Panc1 (cell line): ENCODE measurements around the gene HIC2. TPM values are rescaled to one million over a fixed set of nuclear protein-coding genes. Genes with fewer than 3 reads are reported as not detected.
"Not testable (repeated sequence)": the region's sequence is repeated elsewhere in the genome, so short reads cannot be mapped to it uniquely, and the experiment has no call there.

Experiments used
- ATAC-seq: fragments of 200-7000 bp; cut with Tn5 transposase; 2 replicates; pipeline ENCODE4 v1.9.1; 2020; ENCODE audit warnings: mild to moderate bottlenecking, moderate library complexity
- Bru-seq: library from RNA; stranded (reverse); fragments of 400-500 nt; gene quantifications from one replicate; lab custom pipeline; 2021; lab: Mats Ljungman, UMichigan
- BruChase-seq, 2 experiments: library from RNA; stranded (reverse); fragments of 400-500 nt; gene quantifications; one replicate each; lab custom pipeline; 2021; lab: Mats Ljungman, UMichigan
- BruUV-seq: library from RNA; stranded (reverse); fragments of 400-500 nt; replicated peaks from 2 replicates; lab custom pipeline; 2021; lab: Mats Ljungman, UMichigan
- CTCF ChIA-PET: fragments of 300-600 bp; sonication (Branson Sonifier 250); formaldehyde crosslinking; loops from one replicate; lab custom pipeline; 2022; ENCODE audit warnings: antibody characterized with exemption; lab: Charles Lee
- POLR2A ChIA-PET: fragments of 300-600 bp; sonication (Branson Sonifier 250); formaldehyde crosslinking; loops from one replicate; lab custom pipeline; 2022; ENCODE audit warnings: antibody characterized with exemption; lab: Charles Lee
- DNase-seq: peaks from one replicate; pipeline ENCODE4 v3.0.0-alpha.2; 2010; ENCODE audit warnings: low read depth, low spot score
- H3K27ac ChIP-seq: 2 replicates; pipeline ENCODE4 v1.5.1; 2011; ENCODE audit warnings: mild to moderate bottlenecking, low read length, inconsistent platforms
- H3K27me3 ChIP-seq: fragments of 200-500 bp; sonication (Bioruptor generic); 2 replicates; pipeline ENCODE4 v1.6.0; 2014; ENCODE audit warnings: low read length, inconsistent platforms; ENCODE audit not compliant: control insufficient read depth, insufficient read depth
- H3K36me3 ChIP-seq: fragments of 200-500 bp; sonication (Bioruptor generic); 2 replicates; pipeline ENCODE4 v1.5.1; 2014; ENCODE audit warnings: inconsistent platforms, mild to moderate bottlenecking, low read length, moderate library complexity; ENCODE audit not compliant: control insufficient read depth, insufficient read depth
- H3K4me1 ChIP-seq: 2 replicates; pipeline ENCODE4 v1.5.1; 2011; ENCODE audit warnings: inconsistent platforms, mild to moderate bottlenecking, low read length, moderate library complexity; ENCODE audit not compliant: control insufficient read depth, insufficient read depth
- H3K4me3 ChIP-seq, 2 experiments: 2 replicates each; pipeline ENCODE4 v1.5.1; 2011 to 2012; ENCODE audit warnings: low read depth in 2 of 2, low read length in 2 of 2, mild to moderate bottlenecking in 2 of 2, inconsistent platforms in 1 of 2, moderate library complexity in 1 of 2
- H3K9me3 ChIP-seq: fragments of 200-500 bp; sonication (Bioruptor generic); 2 replicates; pipeline ENCODE4 v1.5.1; 2014; ENCODE audit warnings: low read depth, mild to moderate bottlenecking, inconsistent platforms, low read length, moderate library complexity; ENCODE audit not compliant: control insufficient read depth, insufficient read depth
- in situ Hi-C: cut with HindIII; loops from 2 replicates; pipeline ENCODE4 v1.10.0; 2016; ENCODE audit warnings: low sequenced_read_pairs, low pct_unique_long_range_greater_than_20kb
- intact Hi-C: fragments of 100-400 bp; cut with micrococcal nuclease; formaldehyde crosslinking; loops from one replicate; pipeline ENCODE4 v1.10.0; 2022; ENCODE audit not compliant: unreplicated experiment
- long read RNA-seq: library from polyadenylated mRNA; unstranded; transcript quantifications from one replicate; pipeline ENCODE4 v2.0.0, GENCODE V29; 2021; ENCODE audit not compliant: unreplicated experiment
- polyA plus RNA-seq: library from polyadenylated mRNA; unstranded; fragments of >200 nt; gene quantifications from one replicate; pipeline ENCODE4 v1.2.1, GENCODE V29; 2012; ENCODE audit warnings: missing spikeins; ENCODE audit not compliant: insufficient read length
- total RNA-seq: library from RNA; stranded (reverse); gene quantifications from one replicate; pipeline ENCODE4 v1.2.1, GENCODE V29; 2021; ENCODE audit not compliant: unreplicated experiment

Gene HIC2, protein sequence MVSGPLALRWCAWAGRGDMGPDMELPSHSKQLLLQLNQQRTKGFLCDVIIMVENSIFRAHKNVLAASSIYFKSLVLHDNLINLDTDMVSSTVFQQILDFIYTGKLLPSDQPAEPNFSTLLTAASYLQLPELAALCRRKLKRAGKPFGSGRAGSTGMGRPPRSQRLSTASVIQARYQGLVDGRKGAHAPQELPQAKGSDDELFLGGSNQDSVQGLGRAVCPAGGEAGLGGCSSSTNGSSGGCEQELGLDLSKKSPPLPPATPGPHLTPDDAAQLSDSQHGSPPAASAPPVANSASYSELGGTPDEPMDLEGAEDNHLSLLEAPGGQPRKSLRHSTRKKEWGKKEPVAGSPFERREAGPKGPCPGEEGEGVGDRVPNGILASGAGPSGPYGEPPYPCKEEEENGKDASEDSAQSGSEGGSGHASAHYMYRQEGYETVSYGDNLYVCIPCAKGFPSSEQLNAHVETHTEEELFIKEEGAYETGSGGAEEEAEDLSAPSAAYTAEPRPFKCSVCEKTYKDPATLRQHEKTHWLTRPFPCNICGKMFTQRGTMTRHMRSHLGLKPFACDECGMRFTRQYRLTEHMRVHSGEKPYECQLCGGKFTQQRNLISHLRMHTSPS
- total RNA-seq (7.3 TPM), Bru-seq, nascent RNA (percentile 50 among the genes with signal in this experiment), BruChase-seq, experiment 1, labeled RNA remaining after a 2-hour chase (percentile 62 among the genes with signal in this experiment), BruChase-seq, experiment 2, labeled RNA remaining after a 6-hour chase (percentile 57 among the genes with signal in this experiment)
- polyA plus RNA-seq = 4.0 TPM
- long read RNA-seq, partial matches to known transcripts = 0 of 9 reads
- long read RNA-seq, other reads (novel, unspliced or antisense) = 9 of 9 reads

- intact Hi-C loops, BruUV-seq, H3K27ac ChIP-seq, DNase-seq, CTCF ChIA-PET, H3K36me3 ChIP-seq, H3K9me3 ChIP-seq, in situ Hi-C loops, POLR2A ChIA-PET, H3K27me3 ChIP-seq, H3K4me1 ChIP-seq: not testable (repeated sequence)
- peak; percentile 78 for ATAC-seq
- peak within 1 kb of the TSS; percentile 35; a peak in 3 of 4 replicates for H3K4me3 ChIP-seq
Observed at GRCh38 chr22:21417227-21417746, at the start of gene HIC2. HIC2 (plus strand) TSS chr22:21417371; CDS start chr22:21442832, 25,461 bp downstream.

DNA sequence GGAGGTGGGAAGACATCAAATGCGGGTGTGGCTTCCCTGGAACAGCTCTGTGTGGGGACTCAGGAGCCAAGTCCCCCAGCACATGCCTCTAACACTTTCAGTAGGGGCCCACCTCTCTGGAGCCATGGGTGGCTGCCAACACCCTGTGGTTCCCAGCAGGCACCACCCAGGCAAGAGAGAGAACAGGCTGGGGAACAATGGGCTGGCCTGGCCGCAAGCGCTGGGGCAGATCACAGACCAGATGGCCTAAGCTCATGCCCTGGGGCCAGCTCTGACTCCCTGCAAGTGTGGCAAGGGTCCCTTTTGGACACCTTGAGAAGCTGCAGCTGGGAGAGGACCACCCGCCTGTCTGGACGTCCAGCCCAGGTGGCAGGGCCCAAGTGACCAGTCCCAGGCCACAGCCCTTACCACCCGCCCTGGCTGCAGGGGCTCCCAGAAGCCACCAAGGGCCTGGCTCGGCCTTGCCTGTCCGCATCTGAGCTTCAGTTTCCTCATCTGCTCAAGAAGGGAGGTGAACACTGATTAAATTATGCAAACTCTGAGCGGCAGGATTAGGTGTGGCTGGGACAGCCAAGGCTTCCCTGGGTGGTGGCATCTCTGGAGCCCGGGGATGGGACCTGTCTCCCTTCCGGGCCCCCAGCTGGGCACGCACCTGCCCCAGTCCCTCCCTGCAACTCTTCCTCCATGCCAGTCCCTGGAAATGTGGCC is 48.4 kb upstream of the HIC2 start:
- intact Hi-C loops, DNase-seq, H3K9me3 ChIP-seq, BruUV-seq, ATAC-seq, CTCF ChIA-PET, H3K4me3 ChIP-seq, H3K27me3 ChIP-seq, H3K36me3 ChIP-seq, H3K27ac ChIP-seq, H3K4me1 ChIP-seq, POLR2A ChIA-PET, in situ Hi-C loops: not testable (repeated sequence)

GRCh38 chr22:21375880-21376279 is 41.3 kb upstream of the HIC2 start:
- CTCF ChIA-PET, H3K4me3 ChIP-seq, intact Hi-C loops, H3K4me1 ChIP-seq, POLR2A ChIA-PET, H3K27me3 ChIP-seq, H3K36me3 ChIP-seq, BruUV-seq, in situ Hi-C loops, ATAC-seq, H3K9me3 ChIP-seq, DNase-seq, H3K27ac ChIP-seq: not testable (repeated sequence)

- in situ Hi-C loops = not testable (repeated sequence)
Observed at GRCh38 chr22:21383701-21384467, 33.3 kb upstream of the HIC2 start, which contains the start of gene RIMBP3B. RIMBP3B (plus strand) TSS chr22:21383751; CDS start chr22:21383859, 108 bp downstream.

DNA sequence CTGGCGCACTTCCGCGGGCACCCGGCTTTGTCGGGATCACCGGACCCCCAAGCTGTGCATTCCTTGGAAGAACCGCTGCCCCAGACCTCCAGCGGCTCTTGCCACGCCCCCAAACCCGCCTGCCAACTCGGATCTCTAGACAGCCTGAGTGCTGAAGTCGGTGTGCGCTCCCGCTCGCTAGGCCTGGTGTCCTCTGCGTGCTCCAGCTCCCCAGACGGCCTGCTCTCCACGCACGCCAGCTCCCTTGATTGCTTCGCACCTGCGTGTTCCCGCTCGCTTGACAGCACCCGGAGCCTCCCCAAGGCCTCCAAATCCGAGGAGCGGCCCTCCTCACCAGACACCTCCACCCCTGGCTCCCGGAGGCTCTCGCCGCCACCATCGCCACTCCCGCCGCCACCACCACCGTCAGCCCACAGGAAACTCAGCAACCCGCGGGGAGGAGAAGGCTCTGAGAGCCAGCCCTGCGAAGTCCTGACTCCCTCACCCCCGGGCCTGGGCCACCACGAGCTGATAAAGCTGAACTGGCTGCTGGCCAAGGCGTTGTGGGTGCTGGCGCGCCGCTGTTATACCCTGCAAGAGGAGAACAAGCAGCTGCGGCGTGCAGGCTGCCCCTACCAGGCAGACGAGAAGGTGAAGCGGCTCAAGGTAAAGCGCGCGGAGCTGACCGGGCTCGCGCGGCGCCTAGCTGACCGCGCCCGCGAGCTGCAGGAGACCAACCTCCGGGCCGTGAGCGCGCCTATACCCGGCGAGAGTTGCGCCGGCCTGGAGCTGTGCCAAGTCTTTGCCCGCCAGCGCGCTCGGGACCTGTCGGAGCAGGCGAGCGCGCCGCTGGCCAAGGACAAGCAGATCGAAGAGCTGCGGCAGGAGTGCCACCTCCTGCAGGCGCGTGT is 32.5 kb upstream of the HIC2 start:
- in situ Hi-C loops, H3K36me3 ChIP-seq, DNase-seq, BruUV-seq, H3K9me3 ChIP-seq, intact Hi-C loops, H3K4me1 ChIP-seq, POLR2A ChIA-PET, H3K4me3 ChIP-seq, H3K27ac ChIP-seq, H3K27me3 ChIP-seq, CTCF ChIA-PET: not testable (repeated sequence)
- ATAC-seq = peak; percentile 78

More at GRCh38 chr22:21383701-21384467, 33.3 kb upstream of the HIC2 start, which contains the start of gene RIMBP3B:
- H3K36me3 ChIP-seq, H3K4me1 ChIP-seq, H3K4me3 ChIP-seq, BruUV-seq, H3K27me3 ChIP-seq, DNase-seq, H3K27ac ChIP-seq, intact Hi-C loops, POLR2A ChIA-PET, CTCF ChIA-PET, H3K9me3 ChIP-seq: not testable (repeated sequence)
- peak; percentile 86 for ATAC-seq

DNA sequence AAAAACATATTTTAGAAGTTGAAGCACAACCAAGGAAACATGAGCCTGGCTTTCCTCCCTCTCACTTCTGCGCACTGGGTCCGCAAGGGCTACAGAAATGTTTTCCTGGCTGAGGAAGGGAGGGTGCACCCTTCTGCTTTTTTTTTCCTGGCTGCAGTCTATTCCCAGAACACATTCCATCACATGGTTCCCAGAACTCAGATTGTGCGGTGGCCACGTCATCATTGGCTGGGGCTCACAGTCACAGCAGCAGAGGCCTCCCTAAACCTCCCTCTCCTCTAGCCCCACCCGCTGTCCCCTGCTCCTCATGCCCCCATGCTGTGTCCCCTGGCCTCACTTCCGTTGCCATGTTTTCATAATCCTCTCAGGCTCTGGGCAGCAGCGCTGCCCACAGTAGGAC is 27.7 kb upstream of the HIC2 start:
- H3K4me1 ChIP-seq, H3K27me3 ChIP-seq, CTCF ChIA-PET, intact Hi-C loops, ATAC-seq, in situ Hi-C loops, H3K27ac ChIP-seq, H3K36me3 ChIP-seq, H3K9me3 ChIP-seq, H3K4me3 ChIP-seq, POLR2A ChIA-PET, BruUV-seq, DNase-seq: not testable (repeated sequence)
